IMR-90 (cell line): ENCODE measurements around the gene KIAA0232. TPM values are rescaled to one million over a fixed set of nuclear protein-coding genes. Genes with fewer than 3 reads are reported as not detected.

Experiments used
- ATAC-seq: fragments of 200-7000 bp; cut with Tn5 transposase; 2 replicates; pipeline ENCODE4 v1.9.1; 2020; ENCODE audit warnings: low read depth, mild to moderate bottlenecking, moderate library complexity
- BruUV-seq: library from RNA; stranded (reverse); fragments of 400-500 nt; replicated peaks from 2 replicates; lab custom pipeline; 2021; lab: Mats Ljungman, UMichigan
- CTCF ChIA-PET: fragments of 300-600 bp; formaldehyde crosslinking; extraction: SDS; loops from one replicate; lab custom pipeline; 2021; ENCODE audit warnings: antibody characterized with exemption; lab: Yijun Ruan, JAX
- POLR2A ChIA-PET: fragments of 300-600 bp; sonication (Branson Sonifier 250); formaldehyde crosslinking; loops from one replicate; lab custom pipeline; 2022; ENCODE audit warnings: antibody characterized with exemption; ENCODE audit not compliant: unreplicated experiment; lab: Charles Lee
- DNase-seq: peaks from one replicate; pipeline ENCODE4 v3.0.0; 2013
- H2AFZ ChIP-seq: replicated peaks from 2 replicates; pipeline ENCODE3; 2013; ENCODE audit warnings: low read length, mild to moderate bottlenecking; ENCODE audit not compliant: poor library complexity
- H2AK5ac ChIP-seq: 2 replicates; pipeline ENCODE4 v1.6.1; 2013; ENCODE audit warnings: low read depth, low read length, inconsistent platforms
- H2AK9ac ChIP-seq: replicated peaks from 2 replicates; pipeline ENCODE3; 2013; ENCODE audit warnings: mild to moderate bottlenecking, low read depth, low read length, moderate library complexity; ENCODE audit not compliant: poor library complexity
- H2BK120ac ChIP-seq: 2 replicates; pipeline ENCODE4 v1.6.1; 2013; ENCODE audit warnings: low read depth, low read length, inconsistent platforms
- H2BK15ac ChIP-seq: 3 replicates; pipeline ENCODE4 v1.6.1; 2013; ENCODE audit warnings: low read depth, low read length, inconsistent platforms
- H2BK20ac ChIP-seq: 2 replicates; pipeline ENCODE4 v1.6.1; 2013; ENCODE audit warnings: low read depth, mild to moderate bottlenecking, inconsistent platforms, low read length, moderate library complexity
- H2BK5ac ChIP-seq: 2 replicates; pipeline ENCODE4 v1.6.1; 2013; ENCODE audit warnings: mild to moderate bottlenecking, low read depth, low read length, inconsistent platforms; ENCODE audit not compliant: poor library complexity, severe bottlenecking
- H3K14ac ChIP-seq: replicated peaks from 2 replicates; pipeline ENCODE4 v1.6.1; 2013; ENCODE audit warnings: low read depth, low read length, inconsistent platforms
- H3K18ac ChIP-seq: 2 replicates; pipeline ENCODE4 v1.6.1; 2013; ENCODE audit warnings: low read depth, low read length, control low read depth
- H3K23ac ChIP-seq: 2 replicates; pipeline ENCODE4 v1.6.1; 2013; ENCODE audit warnings: low read depth, low read length, inconsistent platforms
- H3K27ac ChIP-seq: 2 replicates; pipeline ENCODE4 v1.5.1; 2013; ENCODE audit warnings: mild to moderate bottlenecking, control low read depth, low read length; ENCODE audit not compliant: insufficient read depth
- H3K27me3 ChIP-seq: 2 replicates; pipeline ENCODE4 v1.6.1; 2013; ENCODE audit warnings: low read length; ENCODE audit not compliant: control insufficient read depth, insufficient read depth
- H3K36me3 ChIP-seq: 2 replicates; pipeline ENCODE4 v1.6.1; 2013; ENCODE audit warnings: low read length, mixed read lengths; ENCODE audit not compliant: control insufficient read depth, insufficient read depth
- H3K4ac ChIP-seq: 2 replicates; pipeline ENCODE4 v1.6.1; 2013; ENCODE audit warnings: low read depth, low read length, inconsistent platforms
- H3K4me1 ChIP-seq: 2 replicates; pipeline ENCODE4 v1.6.1; 2013; ENCODE audit warnings: low read length, mixed read lengths; ENCODE audit not compliant: control insufficient read depth, insufficient read depth
- H3K4me2 ChIP-seq: 2 replicates; pipeline ENCODE4 v1.6.1; 2013; ENCODE audit warnings: low read depth, mild to moderate bottlenecking, control low read depth, low read length, moderate library complexity
- H3K4me3 ChIP-seq: 2 replicates; pipeline ENCODE4 v1.5.1; 2013; ENCODE audit warnings: low read depth, mild to moderate bottlenecking, control low read depth, low read length, moderate library complexity; ENCODE audit not compliant: insufficient read depth
- H3K56ac ChIP-seq: 2 replicates; pipeline ENCODE4 v1.6.1; 2013; ENCODE audit warnings: low read length, inconsistent platforms; ENCODE audit not compliant: insufficient read depth; ENCODE audit errors: extremely low read depth
- H3K79me1 ChIP-seq, 2 experiments: 2 replicates each; pipeline ENCODE4 v1.6.1; 2013; ENCODE audit warnings: low read length in 2 of 2, inconsistent platforms in 1 of 2, low read depth in 1 of 2
- H3K9ac ChIP-seq: 2 replicates; pipeline ENCODE4 v1.6.1; 2013; ENCODE audit warnings: low read depth, low read length, control low read depth
- H3K9me1 ChIP-seq: 2 replicates; pipeline ENCODE4 v1.6.1; 2013; ENCODE audit warnings: low read length, inconsistent platforms; ENCODE audit not compliant: insufficient read depth
- H3K9me3 ChIP-seq: 2 replicates; pipeline ENCODE4 v1.6.1; 2013; ENCODE audit warnings: low read length; ENCODE audit not compliant: control insufficient read depth, insufficient read depth
- H4K20me1 ChIP-seq: 2 replicates; pipeline ENCODE4 v1.6.1; 2013; ENCODE audit warnings: low read length, inconsistent platforms; ENCODE audit not compliant: insufficient read depth
- H4K5ac ChIP-seq: 2 replicates; pipeline ENCODE4 v1.6.1; 2013; ENCODE audit warnings: mild to moderate bottlenecking, low read depth, low read length, control low read depth
- H4K8ac ChIP-seq, 2 experiments: 2 replicates each; pipeline ENCODE4 v1.6.1; 2013; ENCODE audit warnings: low read depth in 2 of 2, low read length in 2 of 2, control low read depth in 1 of 2, inconsistent platforms in 1 of 2
- H4K91ac ChIP-seq: 2 replicates; pipeline ENCODE4 v1.6.1; 2013; ENCODE audit warnings: low read depth, low read length, inconsistent platforms; ENCODE audit not compliant: insufficient read depth
- BHLHE40 ChIP-seq: fragments of 150-350 bp; IDR thresholded peaks from 2 replicates; pipeline ENCODE4 v1.6.1; 2016; ENCODE audit warnings: mild to moderate bottlenecking, low read depth, low read length
- CEBPB ChIP-seq: IDR thresholded peaks from 2 replicates; pipeline ENCODE4 v1.6.1; 2012; ENCODE audit warnings: low read depth, low read length, improper control_type of control experiment
- CHD1 ChIP-seq: IDR thresholded peaks from 2 replicates; pipeline ENCODE4 v1.6.1; 2012; ENCODE audit warnings: low read depth, low read length, improper control_type of control experiment
- FOS ChIP-seq: fragments of 150-350 bp; IDR thresholded peaks from 2 replicates; pipeline ENCODE4 v1.6.1; 2016; ENCODE audit warnings: low read depth, low read length
- MAFK ChIP-seq: IDR thresholded peaks from 2 replicates; pipeline ENCODE4 v1.6.1; 2012; ENCODE audit warnings: low read depth, low read length, improper control_type of control experiment
- MAZ ChIP-seq: IDR thresholded peaks from 2 replicates; pipeline ENCODE4 v1.6.1; 2012; ENCODE audit warnings: low read depth, mild to moderate bottlenecking, low read length, improper control_type of control experiment, moderate library complexity, borderline replicate concordance
- MXI1 ChIP-seq: IDR thresholded peaks from 2 replicates; pipeline ENCODE4 v1.6.1; 2012; ENCODE audit warnings: low read depth, mild to moderate bottlenecking, low read length, moderate library complexity, borderline replicate concordance
- NFE2L2 ChIP-seq: fragments of 150-350 bp; IDR thresholded peaks from 2 replicates; pipeline ENCODE4 v1.6.1; 2016; ENCODE audit warnings: low read depth, mild to moderate bottlenecking, low read length
- POLR2A ChIP-seq: IDR thresholded peaks from 2 replicates; pipeline ENCODE4 v1.6.1; 2012; ENCODE audit warnings: mild to moderate bottlenecking, low read depth, low read length
- RAD21 ChIP-seq: IDR thresholded peaks from 2 replicates; pipeline ENCODE4 v1.6.1; 2012; ENCODE audit warnings: low read length, improper control_type of control experiment
- RCOR1 ChIP-seq: IDR thresholded peaks from 2 replicates; pipeline ENCODE4 v1.6.1; 2012; ENCODE audit warnings: mild to moderate bottlenecking, low read length, improper control_type of control experiment; ENCODE audit not compliant: insufficient replicate concordance
- RFX5 ChIP-seq: IDR thresholded peaks from 2 replicates; pipeline ENCODE4 v1.8.0; 2012; ENCODE audit warnings: low read depth, mild to moderate bottlenecking, low read length, moderate library complexity
- SMC3 ChIP-seq: fragments of 150-350 bp; IDR thresholded peaks from 2 replicates; pipeline ENCODE4 v1.6.1; 2016; ENCODE audit warnings: low read depth, mild to moderate bottlenecking, antibody characterized with exemption, low read length, moderate library complexity
- WGBS, 2 experiments: methylation state at CpG; one replicate each; pipeline versions ENCODE4 v1.1.5 to v1.1.7; 2013; ENCODE audit warnings: missing lambda C conversion rate in 2 of 2; ENCODE audit not compliant: insufficient read length in 1 of 2; ENCODE audit errors: extremely low coverage in 2 of 2; 5-methylcytosine and 5-hydroxymethylcytosine counted together
- dilution Hi-C: fragments of 300-500 bp; cut with HindIII; formaldehyde crosslinking; loops from one replicate; pipeline ENCODE4 v1.14.3; 2018; ENCODE audit warnings: low sequenced_read_pairs; ENCODE audit not compliant: unreplicated experiment
- in situ Hi-C: fragments of 300-500 bp; cut with MboI; formaldehyde crosslinking; loops from 3 replicates; pipeline ENCODE4 v1.14.3; 2019; ENCODE audit warnings: low sequenced_read_pairs, inconsistent platforms, mixed read lengths
- intact Hi-C: fragments of 100-400 bp; cut with micrococcal nuclease; formaldehyde crosslinking; loops from 2 replicates; pipeline ENCODE4 v1.10.0; 2022
- polyA plus RNA-seq, 3 experiments: library from polyadenylated mRNA; depleted of rRNA; stranded (reverse); fragments of >200 nt; gene quantifications; 2 replicates each; pipeline ENCODE4 v1.2.3, GENCODE V29; 2012; ENCODE audit warnings: low replicate concordance in 1 of 3
- total RNA-seq: library from RNA; depleted of rRNA; stranded (reverse); fragments of >200 nt; gene quantifications from 2 replicates; pipeline ENCODE4 v1.2.3, GENCODE V29; 2012
- TF ChIP-seq, protein P1 (sequence below): fragments of 150-350 bp; IDR thresholded peaks from 2 replicates; pipeline ENCODE4 v1.6.1; 2016; ENCODE audit warnings: low read depth, mild to moderate bottlenecking, low read length, moderate library complexity, borderline replicate concordance
- TF ChIP-seq, protein P2 (sequence below): fragments of 150-350 bp; IDR thresholded peaks from 2 replicates; pipeline ENCODE4 v1.6.1; 2017; ENCODE audit warnings: mild to moderate bottlenecking, antibody characterized with exemption, low read length, low read depth
- TF ChIP-seq, protein P3 (sequence below): conservative IDR thresholded peaks from 2 replicates; pipeline ENCODE4 v1.5.1; 2012; ENCODE audit warnings: mild to moderate bottlenecking, low read depth, low read length, improper control_type of control experiment

The KIAA0232 gene
- total and polyA plus RNA-seq, 2 of the 4 experiments (the other 2 are of a cell fraction), result 6.8 to 19.5 TPM

- Histone ChIP-seq H3K4me1 (peaks cover 14% of the 10 kb centered on the region), H4K20me1 (peaks cover 22% of the 10 kb centered on the region), H3K4me3 (no peak overlapping the region), H3K56ac (no peak overlapping the region), H3K4me2 (no peak overlapping the region), H3K9me3 (no peaks in the 10 kb centered on the region), H4K91ac (no peak overlapping the region), H2AFZ (no peak overlapping the region), H3K27ac (no peak overlapping the region), H3K27me3 (no peaks in the 10 kb centered on the region), H3K9ac (no peak overlapping the region), H3K79me1 (peaks cover 14 to 44% of the 10 kb centered on the region in 2 experiments; a peak in 3 of 4 replicates), H3K36me3 (peaks cover 24% of the 10 kb centered on the region), H2BK15ac (no peak overlapping the region), H2BK20ac (no peak overlapping the region), H3K23ac (no peak overlapping the region), H3K4ac (no peak overlapping the region), H4K8ac (no peak overlapping the region), H2BK5ac (no peak overlapping the region), H2AK9ac (no peak overlapping the region), H2BK120ac (no peak overlapping the region), H3K14ac (no peak overlapping the region), H3K18ac (no peak overlapping the region), H2AK5ac (no peak overlapping the region), H3K9me1 (peaks cover 14% of the 10 kb centered on the region; the same call in 1 of the 2 replicates), H4K5ac (no peak overlapping the region)
- TF ChIP-seq POLR2A (no peak), RAD21 (no peak), RFX5 (no peak), CEBPB (no peak), MAZ (no peak), NFE2L2 (no peak), FOS (no peak), MXI1 (no peak), BHLHE40 (no peak), MAFK (no peak), SMC3 (no peak), RCOR1 (no peak), CHD1 (no peak)
- TF ChIP-seq, protein P1, sequence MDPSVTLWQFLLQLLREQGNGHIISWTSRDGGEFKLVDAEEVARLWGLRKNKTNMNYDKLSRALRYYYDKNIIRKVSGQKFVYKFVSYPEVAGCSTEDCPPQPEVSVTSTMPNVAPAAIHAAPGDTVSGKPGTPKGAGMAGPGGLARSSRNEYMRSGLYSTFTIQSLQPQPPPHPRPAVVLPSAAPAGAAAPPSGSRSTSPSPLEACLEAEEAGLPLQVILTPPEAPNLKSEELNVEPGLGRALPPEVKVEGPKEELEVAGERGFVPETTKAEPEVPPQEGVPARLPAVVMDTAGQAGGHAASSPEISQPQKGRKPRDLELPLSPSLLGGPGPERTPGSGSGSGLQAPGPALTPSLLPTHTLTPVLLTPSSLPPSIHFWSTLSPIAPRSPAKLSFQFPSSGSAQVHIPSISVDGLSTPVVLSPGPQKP, result no peak
- TF ChIP-seq, protein P2, sequence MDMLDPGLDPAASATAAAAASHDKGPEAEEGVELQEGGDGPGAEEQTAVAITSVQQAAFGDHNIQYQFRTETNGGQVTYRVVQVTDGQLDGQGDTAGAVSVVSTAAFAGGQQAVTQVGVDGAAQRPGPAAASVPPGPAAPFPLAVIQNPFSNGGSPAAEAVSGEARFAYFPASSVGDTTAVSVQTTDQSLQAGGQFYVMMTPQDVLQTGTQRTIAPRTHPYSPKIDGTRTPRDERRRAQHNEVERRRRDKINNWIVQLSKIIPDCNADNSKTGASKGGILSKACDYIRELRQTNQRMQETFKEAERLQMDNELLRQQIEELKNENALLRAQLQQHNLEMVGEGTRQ, result no peak
- TF ChIP-seq, protein P3, sequence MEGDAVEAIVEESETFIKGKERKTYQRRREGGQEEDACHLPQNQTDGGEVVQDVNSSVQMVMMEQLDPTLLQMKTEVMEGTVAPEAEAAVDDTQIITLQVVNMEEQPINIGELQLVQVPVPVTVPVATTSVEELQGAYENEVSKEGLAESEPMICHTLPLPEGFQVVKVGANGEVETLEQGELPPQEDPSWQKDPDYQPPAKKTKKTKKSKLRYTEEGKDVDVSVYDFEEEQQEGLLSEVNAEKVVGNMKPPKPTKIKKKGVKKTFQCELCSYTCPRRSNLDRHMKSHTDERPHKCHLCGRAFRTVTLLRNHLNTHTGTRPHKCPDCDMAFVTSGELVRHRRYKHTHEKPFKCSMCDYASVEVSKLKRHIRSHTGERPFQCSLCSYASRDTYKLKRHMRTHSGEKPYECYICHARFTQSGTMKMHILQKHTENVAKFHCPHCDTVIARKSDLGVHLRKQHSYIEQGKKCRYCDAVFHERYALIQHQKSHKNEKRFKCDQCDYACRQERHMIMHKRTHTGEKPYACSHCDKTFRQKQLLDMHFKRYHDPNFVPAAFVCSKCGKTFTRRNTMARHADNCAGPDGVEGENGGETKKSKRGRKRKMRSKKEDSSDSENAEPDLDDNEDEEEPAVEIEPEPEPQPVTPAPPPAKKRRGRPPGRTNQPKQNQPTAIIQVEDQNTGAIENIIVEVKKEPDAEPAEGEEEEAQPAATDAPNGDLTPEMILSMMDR, result no peak
- ATAC-seq (no peak), DNase-seq (no peak)
- in situ Hi-C loops (no loop called here), intact Hi-C loops (no loop called here), dilution Hi-C loops (no loop called here)
- ChIA-PET POLR2A (no interaction called here), CTCF (no interaction called here)
- 92% methylated on average over 2 of the region's 14 CpGs; no CpG with 5 or more reads in 1 of the 2 experiments for WGBS, 2 experiments
- no TSS peak for BruUV-seq
Observed at GRCh38 chr4:6925357-6925836, 142.9 kb downstream of the KIAA0232 start.
